ENCODE measurements around the gene C6orf52.

DNA sequence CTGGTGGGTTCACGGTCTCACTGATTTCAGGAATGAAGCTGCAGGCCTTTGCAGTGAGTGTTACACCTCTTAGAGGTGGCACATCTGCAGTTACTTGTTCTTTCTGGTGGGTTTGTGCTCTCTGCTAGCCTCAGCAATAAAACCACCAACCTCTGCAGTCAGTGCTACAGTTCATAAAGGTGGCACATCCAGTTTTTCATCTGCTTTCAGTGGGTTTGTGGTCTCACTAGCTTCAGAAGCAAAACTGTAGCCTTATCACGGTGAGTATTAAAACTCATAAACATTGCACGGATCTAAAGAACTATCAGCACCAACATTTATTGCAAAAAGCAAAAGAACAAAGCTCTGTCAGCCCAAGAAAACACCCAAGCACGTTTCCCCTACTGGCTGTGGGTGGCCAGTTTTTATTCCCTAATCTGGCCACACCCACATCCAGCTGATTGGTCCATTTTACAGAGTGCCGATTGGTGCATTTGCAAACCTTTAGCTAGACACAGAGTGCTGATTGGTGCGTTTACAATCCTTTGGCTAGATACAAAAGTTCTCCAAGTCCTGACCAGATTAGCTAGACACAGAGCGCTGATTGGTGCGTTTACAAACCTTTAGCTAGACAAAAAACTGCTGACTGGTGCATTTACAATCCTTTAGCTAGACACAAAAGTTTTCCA is 25.0 kb upstream of the C6orf52 start:
- TF ChIP-seq, protein P1, sequence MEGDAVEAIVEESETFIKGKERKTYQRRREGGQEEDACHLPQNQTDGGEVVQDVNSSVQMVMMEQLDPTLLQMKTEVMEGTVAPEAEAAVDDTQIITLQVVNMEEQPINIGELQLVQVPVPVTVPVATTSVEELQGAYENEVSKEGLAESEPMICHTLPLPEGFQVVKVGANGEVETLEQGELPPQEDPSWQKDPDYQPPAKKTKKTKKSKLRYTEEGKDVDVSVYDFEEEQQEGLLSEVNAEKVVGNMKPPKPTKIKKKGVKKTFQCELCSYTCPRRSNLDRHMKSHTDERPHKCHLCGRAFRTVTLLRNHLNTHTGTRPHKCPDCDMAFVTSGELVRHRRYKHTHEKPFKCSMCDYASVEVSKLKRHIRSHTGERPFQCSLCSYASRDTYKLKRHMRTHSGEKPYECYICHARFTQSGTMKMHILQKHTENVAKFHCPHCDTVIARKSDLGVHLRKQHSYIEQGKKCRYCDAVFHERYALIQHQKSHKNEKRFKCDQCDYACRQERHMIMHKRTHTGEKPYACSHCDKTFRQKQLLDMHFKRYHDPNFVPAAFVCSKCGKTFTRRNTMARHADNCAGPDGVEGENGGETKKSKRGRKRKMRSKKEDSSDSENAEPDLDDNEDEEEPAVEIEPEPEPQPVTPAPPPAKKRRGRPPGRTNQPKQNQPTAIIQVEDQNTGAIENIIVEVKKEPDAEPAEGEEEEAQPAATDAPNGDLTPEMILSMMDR (IDR thresholded peaks at IDR 0.05; ENCODE audit: low read depth, low read length), result no peak
- no peak for TF ChIP-seq EZH2phosphoT487 (IDR thresholded peaks at IDR 0.05; ENCODE audit: low read depth)

Measured in OCI-LY3 (cell line).